SK-N-SH treated with all-trans-retinoic acid at 6 μM for 48 hours (cell line): ENCODE measurements around the gene PPP2R1A.

ENCODE experiments used
- ATAC-seq: fragments of 200-7000 bp; cut with Tn5 transposase; 3 replicates; pipeline ENCODE4 v1.9.1; 2020; ENCODE audit warnings: mild to moderate bottlenecking, moderate library complexity
- ARNTL ChIP-seq: fragments of 450-650 bp; formaldehyde crosslinking; IDR thresholded peaks from 2 replicates; pipeline ENCODE4 v1.5.0; 2020; ENCODE audit warnings: low read depth, mild to moderate bottlenecking, moderate library complexity, borderline replicate concordance
- BACH2 ChIP-seq: fragments of 250-450 bp; sonication (Bioruptor Pico); IDR thresholded peaks from 2 replicates; pipeline ENCODE4 v1.9.0; 2021; ENCODE audit warnings: mild to moderate bottlenecking, borderline replicate concordance
- CSDC2 ChIP-seq: fragments of 250-450 bp; sonication (Bioruptor Pico); IDR thresholded peaks from 2 replicates; pipeline ENCODE4 v1.5.0; 2020; ENCODE audit warnings: mild to moderate bottlenecking, moderate library complexity
- CSRNP3 ChIP-seq: fragments of 250-450 bp; sonication (Bioruptor Pico); IDR thresholded peaks from 2 replicates; pipeline ENCODE4 v1.5.1; 2021; ENCODE audit warnings: mild to moderate bottlenecking, moderate library complexity
- ESRRG ChIP-seq: fragments of 250-450 bp; sonication (Bioruptor Pico); IDR thresholded peaks from 2 replicates; pipeline ENCODE4 v1.6.1; 2021; ENCODE audit warnings: mild to moderate bottlenecking
- GLIS3 ChIP-seq: fragments of 250-450 bp; sonication (Bioruptor Pico); IDR thresholded peaks from 2 replicates; pipeline ENCODE4 v1.5.0; 2020; ENCODE audit warnings: mild to moderate bottlenecking, moderate library complexity
- ISL1 ChIP-seq: fragments of 250-450 bp; sonication (Bioruptor Pico); IDR thresholded peaks from 2 replicates; pipeline ENCODE4 v2.1.2; 2022; ENCODE audit warnings: mild to moderate bottlenecking, moderate library complexity
- OSR1 ChIP-seq: fragments of 250-450 bp; sonication (Bioruptor Pico); IDR thresholded peaks from 2 replicates; pipeline ENCODE4 v1.8.0; 2022; ENCODE audit warnings: moderate library complexity, mild to moderate bottlenecking, inconsistent platforms
- PATZ1 ChIP-seq: fragments of 250-450 bp; sonication (Bioruptor Pico); IDR thresholded peaks from 2 replicates; pipeline ENCODE4 v1.8.0; 2020; ENCODE audit warnings: mild to moderate bottlenecking, moderate library complexity, borderline replicate concordance
- PPARA ChIP-seq: fragments of 250-450 bp; sonication (Bioruptor Pico); IDR thresholded peaks from 2 replicates; pipeline ENCODE4 v1.5.0; 2020; ENCODE audit warnings: mild to moderate bottlenecking, borderline replicate concordance
- RARB ChIP-seq: fragments of 250-450 bp; sonication (Bioruptor Pico); IDR thresholded peaks from 2 replicates; pipeline ENCODE4 v1.8.0; 2021; ENCODE audit warnings: mild to moderate bottlenecking, moderate library complexity
- SNAI2 ChIP-seq: fragments of 250-450 bp; sonication (Bioruptor Pico); IDR thresholded peaks from 2 replicates; pipeline ENCODE4 v1.5.0; 2020; ENCODE audit warnings: mild to moderate bottlenecking, moderate library complexity
- TCF4 ChIP-seq: fragments of 250-450 bp; sonication (Bioruptor Pico); IDR thresholded peaks from 2 replicates; pipeline ENCODE4 v1.8.0; 2021; ENCODE audit warnings: mild to moderate bottlenecking, moderate library complexity, borderline replicate concordance
- TOX ChIP-seq: fragments of 250-450 bp; sonication (Bioruptor Pico); IDR thresholded peaks from 2 replicates; pipeline ENCODE4 v1.8.0; 2021; ENCODE audit warnings: mild to moderate bottlenecking, moderate library complexity, borderline replicate concordance
- ZFP30 ChIP-seq: fragments of 450-650 bp; formaldehyde crosslinking; IDR thresholded peaks from 2 replicates; pipeline ENCODE4 v1.5.0; 2022; ENCODE audit warnings: mild to moderate bottlenecking, moderate library complexity
- ZNF565 ChIP-seq: fragments of 450-650 bp; formaldehyde crosslinking; conservative IDR thresholded peaks from 2 replicates; pipeline ENCODE4 v1.5.0; 2020; ENCODE audit warnings: low read depth, mild to moderate bottlenecking, moderate library complexity
- ZNF70 ChIP-seq: fragments of 450-650 bp; formaldehyde crosslinking; IDR thresholded peaks from 2 replicates; pipeline ENCODE4 v1.5.0; 2020; ENCODE audit warnings: mild to moderate bottlenecking, moderate library complexity
- ZNF8 ChIP-seq: fragments of 450-650 bp; formaldehyde crosslinking; IDR thresholded peaks from 2 replicates; pipeline ENCODE4 v1.5.0; 2020; ENCODE audit warnings: mild to moderate bottlenecking, moderate library complexity
- TF ChIP-seq, protein P1 (sequence below): fragments of 250-450 bp; sonication (Bioruptor Pico); IDR thresholded peaks from 2 replicates; pipeline ENCODE4 v1.5.0; 2020; ENCODE audit warnings: mild to moderate bottlenecking, moderate library complexity
- TF ChIP-seq, protein P2 (sequence below): fragments of 250-450 bp; sonication (Bioruptor Pico); IDR thresholded peaks from 2 replicates; pipeline ENCODE4 v1.5.1; 2020; ENCODE audit warnings: low read depth, mild to moderate bottlenecking, moderate library complexity

PPP2R1A gene

DNA sequence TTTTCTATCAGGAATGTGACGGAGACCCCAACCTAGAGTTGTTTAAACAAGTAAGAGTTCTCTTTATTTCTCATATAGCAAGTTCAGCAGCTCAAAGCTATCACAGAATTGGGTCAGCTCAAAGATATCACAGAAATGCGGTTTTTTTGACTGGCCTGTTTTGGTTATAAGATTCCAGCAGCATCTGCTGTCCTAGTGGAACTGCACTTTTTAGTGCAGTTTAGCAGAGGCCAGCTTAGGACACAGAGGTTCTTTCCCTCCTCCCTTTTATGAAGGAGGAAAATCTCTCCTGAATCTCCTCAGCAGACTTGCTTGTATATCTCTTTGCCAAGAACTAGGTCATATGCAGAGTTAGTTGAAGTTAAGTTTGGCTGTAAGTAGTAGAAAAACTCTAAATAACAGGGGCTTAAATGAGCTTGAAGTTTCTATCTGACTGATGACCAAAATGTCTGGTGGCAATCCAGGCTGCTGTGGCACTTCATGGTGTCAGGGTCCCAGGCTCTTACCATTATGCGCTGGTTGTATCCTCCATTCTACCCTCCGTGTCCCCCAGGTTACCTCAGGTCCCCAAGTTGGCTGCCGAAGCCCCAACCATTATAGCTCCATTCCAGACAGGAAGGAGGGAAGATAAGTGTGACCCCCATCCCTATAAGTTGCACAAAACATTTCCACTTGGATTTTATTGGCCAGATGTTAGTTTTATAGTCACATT lies 6.6 kb downstream of the PPP2R1A start:
- TF ChIP-seq, protein P1, sequence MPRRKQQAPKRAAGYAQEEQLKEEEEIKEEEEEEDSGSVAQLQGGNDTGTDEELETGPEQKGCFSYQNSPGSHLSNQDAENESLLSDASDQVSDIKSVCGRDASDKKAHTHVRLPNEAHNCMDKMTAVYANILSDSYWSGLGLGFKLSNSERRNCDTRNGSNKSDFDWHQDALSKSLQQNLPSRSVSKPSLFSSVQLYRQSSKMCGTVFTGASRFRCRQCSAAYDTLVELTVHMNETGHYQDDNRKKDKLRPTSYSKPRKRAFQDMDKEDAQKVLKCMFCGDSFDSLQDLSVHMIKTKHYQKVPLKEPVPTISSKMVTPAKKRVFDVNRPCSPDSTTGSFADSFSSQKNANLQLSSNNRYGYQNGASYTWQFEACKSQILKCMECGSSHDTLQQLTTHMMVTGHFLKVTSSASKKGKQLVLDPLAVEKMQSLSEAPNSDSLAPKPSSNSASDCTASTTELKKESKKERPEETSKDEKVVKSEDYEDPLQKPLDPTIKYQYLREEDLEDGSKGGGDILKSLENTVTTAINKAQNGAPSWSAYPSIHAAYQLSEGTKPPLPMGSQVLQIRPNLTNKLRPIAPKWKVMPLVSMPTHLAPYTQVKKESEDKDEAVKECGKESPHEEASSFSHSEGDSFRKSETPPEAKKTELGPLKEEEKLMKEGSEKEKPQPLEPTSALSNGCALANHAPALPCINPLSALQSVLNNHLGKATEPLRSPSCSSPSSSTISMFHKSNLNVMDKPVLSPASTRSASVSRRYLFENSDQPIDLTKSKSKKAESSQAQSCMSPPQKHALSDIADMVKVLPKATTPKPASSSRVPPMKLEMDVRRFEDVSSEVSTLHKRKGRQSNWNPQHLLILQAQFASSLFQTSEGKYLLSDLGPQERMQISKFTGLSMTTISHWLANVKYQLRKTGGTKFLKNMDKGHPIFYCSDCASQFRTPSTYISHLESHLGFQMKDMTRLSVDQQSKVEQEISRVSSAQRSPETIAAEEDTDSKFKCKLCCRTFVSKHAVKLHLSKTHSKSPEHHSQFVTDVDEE = no peak
- TF ChIP-seq ZFP30 (CRISPR knock-in tag) (no peak), TOX (no peak), CSRNP3 (CRISPR knock-in tag) (no peak), ARNTL (no peak), RARB (no peak), CSDC2 (CRISPR knock-in tag) (no peak), SNAI2 (CRISPR knock-in tag) (no peak), PPARA (CRISPR knock-in tag) (no peak), BACH2 (CRISPR knock-in tag) (no peak), TCF4 (CRISPR knock-in tag) (no peak), ZNF565 (no peak), ZNF8 (CRISPR knock-in tag) (no peak), GLIS3 (CRISPR knock-in tag) (no peak), ISL1 (CRISPR knock-in tag) (no peak), PATZ1 (no peak), ESRRG (CRISPR knock-in tag) (no peak)
- TF ChIP-seq, all 23 proteins: peak for 0
- no peak for ATAC-seq

GRCh38 chr19:52197964-52198363 lies 8.1 kb downstream of the PPP2R1A start:
- no peak for ATAC-seq

More at GRCh38 chr19:52197964-52198363, 8.1 kb downstream of the PPP2R1A start:
- TF ChIP-seq PPARA (CRISPR knock-in tag) (no peak), PATZ1 (no peak), BACH2 (CRISPR knock-in tag) (no peak), RARB (no peak), ZNF565 (no peak), ARNTL (no peak), ZNF70 (CRISPR knock-in tag) (no peak), OSR1 (no peak)
- TF ChIP-seq, protein P1 = no peak
- TF ChIP-seq, protein P2, sequence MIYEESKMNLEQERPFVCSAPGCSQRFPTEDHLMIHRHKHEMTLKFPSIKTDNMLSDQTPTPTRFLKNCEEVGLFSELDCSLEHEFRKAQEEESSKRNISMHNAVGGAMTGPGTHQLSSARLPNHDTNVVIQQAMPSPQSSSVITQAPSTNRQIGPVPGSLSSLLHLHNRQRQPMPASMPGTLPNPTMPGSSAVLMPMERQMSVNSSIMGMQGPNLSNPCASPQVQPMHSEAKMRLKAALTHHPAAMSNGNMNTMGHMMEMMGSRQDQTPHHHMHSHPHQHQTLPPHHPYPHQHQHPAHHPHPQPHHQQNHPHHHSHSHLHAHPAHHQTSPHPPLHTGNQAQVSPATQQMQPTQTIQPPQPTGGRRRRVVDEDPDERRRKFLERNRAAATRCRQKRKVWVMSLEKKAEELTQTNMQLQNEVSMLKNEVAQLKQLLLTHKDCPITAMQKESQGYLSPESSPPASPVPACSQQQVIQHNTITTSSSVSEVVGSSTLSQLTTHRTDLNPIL = no peak
